H1 (cell line): ENCODE data around the gene HHAT. TPM values are rescaled to one million over a fixed set of nuclear protein-coding genes. Genes with fewer than 3 reads are reported as not detected.

Experiments used
- CTCF ChIA-PET: fragments of 300-600 bp; sonication (Branson Sonifier 250); formaldehyde crosslinking; loops from one replicate; lab custom pipeline; 2021; ENCODE audit not compliant: partially characterized antibody; lab: Charles Lee
- POLR2A ChIA-PET: fragments of 300-600 bp; sonication (Branson Sonifier 250); formaldehyde crosslinking; loops from one replicate; lab custom pipeline; 2021; ENCODE audit warnings: inconsistent platforms; ENCODE audit not compliant: partially characterized antibody; lab: Charles Lee
- DNase-seq, 2 experiments: peaks; one replicate each; pipeline versions ENCODE4 v3.0.0 to v3.0.0-alpha.2; 2010 to 2022; ENCODE audit warnings: low spot score in 2 of 2, low read depth in 1 of 2, mixed read lengths in 1 of 2
- FAIRE-seq: peaks from 2 replicates; lab custom pipeline; 2011; peaks lifted over from hg19 to GRCh38; lab: Jason Lieb, UNC
- H2AFZ ChIP-seq: 2 replicates; pipeline ENCODE4 v1.8.1; 2012; ENCODE audit warnings: low read length, inconsistent platforms
- H2AK5ac ChIP-seq: 2 replicates; pipeline ENCODE4 v1.6.1; 2013; ENCODE audit warnings: low read depth, low read length
- H2BK120ac ChIP-seq: replicated peaks from 2 replicates; pipeline ENCODE3; 2013; ENCODE audit warnings: low read depth, low read length, inconsistent platforms
- H2BK12ac ChIP-seq: 2 replicates; pipeline ENCODE4 v1.6.1; 2013; ENCODE audit warnings: low read depth, low read length
- H2BK15ac ChIP-seq: 2 replicates; pipeline ENCODE4 v1.6.1; 2013; ENCODE audit warnings: low read length
- H2BK20ac ChIP-seq: 2 replicates; pipeline ENCODE4 v1.6.1; 2013; ENCODE audit warnings: low read length
- H2BK5ac ChIP-seq: 2 replicates; pipeline ENCODE4 v1.6.1; 2013; ENCODE audit warnings: low read depth, low read length
- H3K14ac ChIP-seq: 2 replicates; pipeline ENCODE4 v1.6.1; 2013; ENCODE audit warnings: inconsistent platforms; ENCODE audit not compliant: insufficient read length
- H3K18ac ChIP-seq: 2 replicates; pipeline ENCODE4 v1.6.1; 2013; ENCODE audit warnings: low read length; ENCODE audit errors: extremely low read depth
- H3K23ac ChIP-seq: 2 replicates; pipeline ENCODE4 v1.6.1; 2013; ENCODE audit warnings: inconsistent platforms; ENCODE audit not compliant: insufficient read length
- H3K23me2 ChIP-seq: 2 replicates; pipeline ENCODE4 v1.6.1; 2013; ENCODE audit warnings: low read depth, low read length
- H3K27ac ChIP-seq: 2 replicates; pipeline ENCODE4 v1.6.1; 2011; ENCODE audit warnings: low read depth, low read length, inconsistent platforms
- H3K27me3 ChIP-seq, 4 experiments: replicated peaks in 1 of 4; 1 replicate in 1 of 4; 2 replicates in 3 of 4; pipeline versions ENCODE4 v1.6.1 to v1.8.1; 2011 to 2013; ENCODE audit warnings: low read length in 3 of 4, mild to moderate bottlenecking in 3 of 4, inconsistent platforms in 2 of 4, mixed read lengths in 2 of 4, moderate library complexity in 1 of 4; ENCODE audit not compliant: control insufficient read depth in 3 of 4, insufficient read depth in 3 of 4; ENCODE audit errors: extremely low read depth in 1 of 4
- H3K36me3 ChIP-seq, 4 experiments: 2 replicates each; pipeline versions ENCODE4 v1.6.1 to v1.8.1; 2011 to 2013; ENCODE audit warnings: mild to moderate bottlenecking in 4 of 4, low read length in 3 of 4, moderate library complexity in 2 of 4, control low read depth in 1 of 4, inconsistent platforms in 1 of 4; ENCODE audit not compliant: insufficient read depth in 4 of 4, control insufficient read depth in 2 of 4
- H3K4ac ChIP-seq: replicated peaks from 2 replicates; pipeline ENCODE3; 2013; ENCODE audit warnings: low read length, low read depth, mixed read lengths, inconsistent platforms; ENCODE audit not compliant: insufficient read length
- H3K4me1 ChIP-seq, 4 experiments: replicated peaks in 1 of 4; 1 replicate in 1 of 4; 2 replicates in 3 of 4; pipeline versions ENCODE4 v1.6.1 to v1.8.1; 2011 to 2013; ENCODE audit warnings: low read length in 3 of 4, inconsistent platforms in 2 of 4, mixed read lengths in 1 of 4; ENCODE audit not compliant: insufficient read depth in 4 of 4, control insufficient read depth in 3 of 4
- H3K4me2 ChIP-seq, 2 experiments: 2 replicates each; pipeline versions ENCODE4 v1.6.1 to v1.8.1; 2011 to 2013; ENCODE audit warnings: low read depth in 2 of 2, low read length in 2 of 2, control low read depth in 1 of 2, inconsistent platforms in 1 of 2, mild to moderate bottlenecking in 1 of 2; ENCODE audit not compliant: insufficient read depth in 1 of 2
- H3K4me3 ChIP-seq, 4 experiments: fragments of 200-600, 300-600 bp in 1 of 4; sonication (generic), shearing (Covaris generic), sonication (Bioruptor Twin) in 1 of 4; 2 replicates each; pipeline versions ENCODE4 v1.5.1 to v1.8.1; 2011 to 2016; ENCODE audit warnings: low read length in 4 of 4, low read depth in 3 of 4, control low read depth in 2 of 4, inconsistent platforms in 2 of 4, mild to moderate bottlenecking in 2 of 4, mixed read lengths in 1 of 4, moderate library complexity in 1 of 4; ENCODE audit not compliant: insufficient read depth in 2 of 4; ENCODE audit errors: extremely low read depth in 1 of 4
- H3K56ac ChIP-seq: replicated peaks from 2 replicates; pipeline ENCODE3; 2013; ENCODE audit warnings: low read depth, mild to moderate bottlenecking, mixed read lengths, low read length, inconsistent platforms; ENCODE audit not compliant: insufficient read length
- H3K79me1 ChIP-seq: 2 replicates; pipeline ENCODE4 v1.6.1; 2013; ENCODE audit warnings: low read depth, low read length, control low read depth
- H3K79me2 ChIP-seq, 2 experiments: 2 replicates each; pipeline versions ENCODE4 v1.6.1 to v1.8.1; 2012 to 2013; ENCODE audit warnings: low read length in 2 of 2, mild to moderate bottlenecking in 2 of 2, inconsistent platforms in 1 of 2; ENCODE audit not compliant: insufficient read depth in 2 of 2, control insufficient read depth in 1 of 2
- H3K9ac ChIP-seq, 4 experiments: replicated peaks in 1 of 4; 1 replicate in 1 of 4; 2 replicates in 3 of 4; pipeline versions ENCODE4 v1.6.1 to v1.8.1; 2011 to 2013; ENCODE audit warnings: low read depth in 3 of 4, low read length in 3 of 4, control low read depth in 2 of 4, mild to moderate bottlenecking in 2 of 4, moderate library complexity in 2 of 4, inconsistent platforms in 1 of 4; ENCODE audit errors: extremely low read depth in 1 of 4
- H3K9me3 ChIP-seq, 2 experiments: 2 replicates each; pipeline versions ENCODE4 v1.6.1 to v1.8.1; 2012 to 2013; ENCODE audit warnings: mild to moderate bottlenecking in 2 of 2, moderate library complexity in 2 of 2, control low read depth in 1 of 2, inconsistent platforms in 1 of 2, low read depth in 1 of 2, low read length in 1 of 2, mixed read lengths in 1 of 2; ENCODE audit not compliant: insufficient read depth in 2 of 2
- H4K20me1 ChIP-seq, 2 experiments: replicated peaks in 1 of 2; 2 replicates each; pipeline versions ENCODE3 to v1.8.1; 2011 to 2013; ENCODE audit warnings: inconsistent platforms in 2 of 2, low read length in 2 of 2, mild to moderate bottlenecking in 1 of 2; ENCODE audit not compliant: insufficient read depth in 2 of 2, control insufficient read depth in 1 of 2
- H4K5ac ChIP-seq: 2 replicates; pipeline ENCODE4 v1.6.1; 2013; ENCODE audit warnings: low read length, low read depth, mixed read lengths, inconsistent platforms; ENCODE audit not compliant: insufficient read length
- H4K8ac ChIP-seq: 2 replicates; pipeline ENCODE4 v1.8.0; 2013; ENCODE audit warnings: mild to moderate bottlenecking, moderate library complexity, low read length, inconsistent platforms; ENCODE audit not compliant: insufficient read depth; ENCODE audit errors: extremely low read depth
- H4K91ac ChIP-seq: replicated peaks from 2 replicates; pipeline ENCODE3; 2013; ENCODE audit warnings: low read length, mixed read lengths, inconsistent platforms; ENCODE audit not compliant: insufficient read length
- BCL11A ChIP-seq, 2 experiments: IDR thresholded peaks; one replicate each; pipeline ENCODE4 v1.6.1; 2011; ENCODE audit warnings: low read depth in 2 of 2, low read length in 2 of 2, mild to moderate bottlenecking in 2 of 2
- CTBP2 ChIP-seq: IDR thresholded peaks from 2 replicates; pipeline ENCODE4 v1.7.0; 2011; ENCODE audit warnings: borderline replicate concordance, mild to moderate bottlenecking, moderate library complexity, mixed read lengths, low read length; ENCODE audit not compliant: insufficient read depth, insufficient read length
- EGR1 ChIP-seq: IDR thresholded peaks from 2 replicates; pipeline ENCODE4 v1.6.1; 2011; ENCODE audit warnings: low read depth, low read length, borderline replicate concordance
- EP300 ChIP-seq, 2 experiments: IDR thresholded peaks; 1 replicate in 1 of 2; 2 replicates in 1 of 2; pipeline ENCODE4 v1.6.1; 2011 to 2012; ENCODE audit warnings: low read depth in 2 of 2, low read length in 2 of 2, mild to moderate bottlenecking in 2 of 2, borderline replicate concordance in 1 of 2, inconsistent platforms in 1 of 2, moderate library complexity in 1 of 2
- GTF2F1 ChIP-seq: IDR thresholded peaks from 2 replicates; pipeline ENCODE4 v1.6.1; 2012; ENCODE audit warnings: low read depth, low read length, improper control_type of control experiment, borderline replicate concordance
- HDAC2 ChIP-seq, 2 experiments: fragments of 300-600 bp in 1 of 2; sonication (generic) in 1 of 2; IDR thresholded peaks; 2 replicates each; pipeline ENCODE4 v1.6.1; 2011 to 2012; ENCODE audit warnings: low read depth in 2 of 2, low read length in 2 of 2, mild to moderate bottlenecking in 2 of 2, moderate library complexity in 2 of 2, borderline replicate concordance in 1 of 2, inconsistent platforms in 1 of 2
- JUND ChIP-seq: IDR thresholded peaks from 2 replicates; pipeline ENCODE4 v1.6.1; 2011; ENCODE audit warnings: mild to moderate bottlenecking, improper control_type of control experiment, low read length
- KDM5A ChIP-seq: fragments of 200-600 bp; IDR thresholded peaks from 2 replicates; pipeline ENCODE4 v1.7.1; 2012; ENCODE audit warnings: mild to moderate bottlenecking, low read length, inconsistent platforms, mixed read lengths
- MAX ChIP-seq: IDR thresholded peaks from 2 replicates; pipeline ENCODE4 v1.6.1; 2012; ENCODE audit warnings: inconsistent platforms
- PHF8 ChIP-seq: fragments of 200-600 bp; sonication (generic); conservative IDR thresholded peaks from 2 replicates; pipeline ENCODE4 v1.7.1; 2012; ENCODE audit warnings: low read depth, mild to moderate bottlenecking, inconsistent platforms, low read length, moderate library complexity
- TAF1 ChIP-seq: IDR thresholded peaks from 2 replicates; pipeline ENCODE4 v1.6.1; 2011; ENCODE audit warnings: mild to moderate bottlenecking, low read depth, low read length
- TAF7 ChIP-seq: optimal IDR thresholded peaks from 2 replicates; pipeline ENCODE3; 2011; ENCODE audit warnings: low read depth, mild to moderate bottlenecking, inconsistent platforms, low read length, moderate library complexity, borderline replicate concordance
- TCF12 ChIP-seq: IDR thresholded peaks from 2 replicates; pipeline ENCODE4 v1.6.1; 2011; ENCODE audit warnings: low read depth, mild to moderate bottlenecking, low read length
- ZNF274 ChIP-seq: IDR thresholded peaks from 2 replicates; pipeline ENCODE4 v1.7.0; 2012; ENCODE audit warnings: low read length, borderline replicate concordance; ENCODE audit errors: extremely low read depth
- WGBS, 2 experiments: shearing (Covaris generic) in 1 of 2; methylation state at CpG; one replicate each; pipeline versions ENCODE4 v1.1.6 to v1.1.7; 2013 to 2015; ENCODE audit warnings: low lambda C conversion rate in 2 of 2, mixed read lengths in 2 of 2, inconsistent platforms in 1 of 2, low coverage in 1 of 2, missing lambda C conversion rate in 1 of 2; ENCODE audit not compliant: insufficient replicate concordance in 2 of 2, insufficient coverage in 1 of 2, insufficient read length in 1 of 2; ENCODE audit errors: extremely low coverage in 1 of 2, missing lambda C conversion rate in 1 of 2; 5-methylcytosine and 5-hydroxymethylcytosine counted together
- polyA plus RNA-seq, 7 experiments: library from polyadenylated mRNA; depleted of rRNA in 3 of 7; stranded (reverse) in 5 of 7; unstranded in 2 of 7; fragments of >200 nt in 5 of 7; fragments of 200-250 nt in 2 of 7; gene quantifications; 1 replicate in 5 of 7; 2 replicates in 1 of 7; 4 replicates in 1 of 7; pipeline versions ENCODE4 v1.2.1 to v1.2.3, GENCODE V29; 2011 to 2013; ENCODE audit warnings: missing spikeins in 2 of 7, mixed read lengths in 2 of 7
- total RNA-seq: library from RNA; stranded (reverse); fragmentation: NEBNext Ultra II Directional; extraction: Animal tissue kit (Norgen Biotek cat#: 25700); gene quantifications from 2 replicates; pipeline ENCODE4 v1.2.1, GENCODE V29; 2021

HHAT gene
- total and polyA plus RNA-seq, 2 of the 8 experiments (the other 6 are each of a cell fraction or from before 2014, with no cell fraction given), result 0.15 to 0.51 TPM

GRCh38 chr1:210586771-210587170, 258.1 kb downstream of the HHAT start:
- H4K91ac ChIP-seq, result no peak overlapping the region
- H3K4ac ChIP-seq, result no peak overlapping the region
- H2AK5ac ChIP-seq, result no peak overlapping the region
- no peak overlapping the region for H3K4me2 ChIP-seq
- no peaks in the 10 kb centered on the region for H3K23me2 ChIP-seq
- DNase-seq, result no peak
- WGBS, 2 experiments, result 92% methylated on average over 4 of the region's 4 CpGs; no CpG with 5 or more reads in 1 of the 2 experiments
- H3K27ac ChIP-seq, result no peak overlapping the region
- H3K4me1 ChIP-seq, result peaks cover 0 to 3% (median 0%) of the 10 kb centered on the region in 4 experiments; a peak in 1 of 7 replicates
- no peak overlapping the region for H4K5ac ChIP-seq
- no peak overlapping the region for H2BK12ac ChIP-seq
- H4K8ac ChIP-seq, result no peak overlapping the region
- H3K36me3 ChIP-seq, result no peaks in the 10 kb centered on the region
- no peaks in the 10 kb centered on the region for H3K27me3 ChIP-seq
- CTCF ChIA-PET, result interaction anchor here (0.6 to 12.0 kb wide), 14 partner anchors 11 to 549 kb away, joined by 3 to 109 read pairs (median 4); partner anchors contain the start of gene KCNH1
- no peak overlapping the region for H2BK15ac ChIP-seq
- H3K14ac ChIP-seq, result no peak overlapping the region
- no peak overlapping the region for H2BK5ac ChIP-seq
- 0 out of 4 replicates have a peak, but pooled peaks cover 0 to 3% of the 10 kb centered on the region in 2 experiments for H3K9me3 ChIP-seq
- no peak overlapping the region for H2BK120ac ChIP-seq
- no peak overlapping the region for H3K9ac ChIP-seq
- H3K4me3 ChIP-seq, result no peak overlapping the region
- H2AFZ ChIP-seq, result no peak overlapping the region
- no peak for FAIRE-seq
- no peak overlapping the region for H3K56ac ChIP-seq
- no peak overlapping the region for H2BK20ac ChIP-seq
- H4K20me1 ChIP-seq, result no peaks in the 10 kb centered on the region
- no peak overlapping the region for H3K23ac ChIP-seq
- H3K79me1 ChIP-seq, result no peaks in the 10 kb centered on the region
- POLR2A ChIA-PET, result no interaction called here
- no peaks in the 10 kb centered on the region for H3K79me2 ChIP-seq
- H3K18ac ChIP-seq, result no peak overlapping the region
- no peak for TF ChIP-seq ZNF274
- no peak for TF ChIP-seq PHF8
- no peak for TF ChIP-seq KDM5A
- no peak for TF ChIP-seq TCF12
- no peak for TF ChIP-seq EGR1
- TF ChIP-seq TAF7, result no peak
- no peak for TF ChIP-seq CTBP2
- no peak for TF ChIP-seq JUND
- no peak for TF ChIP-seq BCL11A (IDR thresholded peaks at IDR 0.05; ENCODE audit: low read depth in 2 of 2, low read length in 2 of 2)
- no peak for TF ChIP-seq TAF1
- TF ChIP-seq EP300 (IDR thresholded peaks at IDR 0.05; ENCODE audit: borderline replicate concordance in 1 of 2, low read depth in 2 of 2, low read length in 2 of 2), result no peak
- TF ChIP-seq MAX, result no peak
- no peak for TF ChIP-seq HDAC2 (IDR thresholded peaks at IDR 0.05; ENCODE audit: borderline replicate concordance in 1 of 2, low read depth in 2 of 2, low read length in 2 of 2)
- no peak for TF ChIP-seq GTF2F1
